Measurements from ENCODE around the gene RFK.

Gene RFK

DNA sequence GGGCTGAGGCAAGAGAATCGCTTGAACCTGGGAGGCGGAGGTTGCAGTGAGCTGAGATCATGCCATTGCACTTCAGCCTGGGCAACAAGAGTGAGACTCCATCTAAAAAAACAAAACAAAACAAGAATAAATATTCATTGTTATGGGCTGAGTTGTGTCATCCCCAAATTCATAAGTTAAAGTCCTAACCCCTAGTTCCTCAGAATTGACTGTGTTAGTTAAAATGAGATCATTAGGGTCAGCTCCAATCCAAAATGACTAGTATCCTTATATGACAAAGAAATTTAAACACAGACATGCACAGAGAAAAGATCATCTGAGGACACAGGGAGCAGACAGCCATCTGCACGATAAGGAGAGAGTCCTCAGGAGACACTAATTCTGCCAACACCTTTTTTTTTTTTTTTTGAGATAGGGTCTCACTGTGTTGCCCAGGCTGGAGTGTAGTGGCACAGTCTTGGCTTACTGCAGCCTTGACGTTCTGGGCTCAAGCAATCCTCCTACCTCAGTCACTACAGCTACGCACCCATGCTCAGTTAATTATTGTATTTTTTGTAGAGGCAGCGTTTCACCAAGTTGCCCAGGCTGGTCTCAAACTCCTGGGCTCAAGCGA lies 32.7 kb upstream of the RFK start:
- no peaks in the 10 kb centered on the region for H3K4me1 ChIP-seq (ENCODE audit: control insufficient read depth, insufficient read depth, low read length, poor library complexity, severe bottlenecking)
- DNase-seq: no peak

GRCh38 chr9:76425677-76426453 lies 31.6 kb upstream of the RFK start:
- Histone ChIP-seq H3K4me3 (ENCODE audit: insufficient read depth, low read depth, low read length, poor library complexity, severe bottlenecking) (no peak overlapping the region), H3K27ac (ENCODE audit: insufficient read depth, low read length, poor library complexity, severe bottlenecking) (no peak overlapping the region), H3K36me3 (ENCODE audit: control insufficient read depth, insufficient read depth, low read length) (no peaks in the 10 kb centered on the region), H3K9me3 (ENCODE audit: control insufficient read depth, low read length) (no peaks in the 10 kb centered on the region), H3K4me1 (ENCODE audit: control insufficient read depth, insufficient read depth, low read length, poor library complexity, severe bottlenecking) (no peaks in the 10 kb centered on the region), H3K27me3 (replicated peaks; ENCODE audit: control insufficient read depth, insufficient read depth, low read length, poor library complexity, severe bottlenecking) (no peaks in the 10 kb centered on the region)
- no peak for DNase-seq

More for the DNA sequence above, 32.7 kb upstream of the RFK start:
- no peaks in the 10 kb centered on the region for H3K9me3 ChIP-seq (ENCODE audit: control insufficient read depth, low read length)
- no peaks in the 10 kb centered on the region for H3K36me3 ChIP-seq (ENCODE audit: control insufficient read depth, insufficient read depth, low read length)
- no peak overlapping the region for H3K4me3 ChIP-seq (ENCODE audit: insufficient read depth, low read depth, low read length, poor library complexity, severe bottlenecking)
- H3K27ac ChIP-seq (ENCODE audit: insufficient read depth, low read length, poor library complexity, severe bottlenecking): no peak overlapping the region
- H3K27me3 ChIP-seq (replicated peaks; ENCODE audit: control insufficient read depth, insufficient read depth, low read length, poor library complexity, severe bottlenecking): no peaks in the 10 kb centered on the region

DNA sequence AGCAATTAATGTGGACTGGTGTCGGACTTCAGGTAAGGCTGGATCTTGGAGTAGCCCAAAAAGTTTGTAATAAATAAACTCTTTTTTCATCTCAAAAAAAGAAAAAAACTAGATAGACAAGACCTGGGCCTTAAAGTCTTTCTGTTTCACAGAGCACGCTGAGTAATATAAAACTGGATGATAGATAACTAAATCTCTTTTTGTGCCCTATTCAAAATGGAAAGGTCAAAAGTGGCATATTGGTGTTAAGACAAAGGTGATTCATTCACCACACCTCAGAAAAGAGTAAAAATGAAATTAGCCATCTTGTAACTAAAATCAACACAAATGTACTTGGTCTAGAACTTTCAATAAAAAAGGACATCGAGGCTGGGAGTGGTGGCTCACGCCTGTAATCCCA lies 30.3 kb upstream of the RFK start:
- Histone ChIP-seq H3K27me3 (replicated peaks; ENCODE audit: control insufficient read depth, insufficient read depth, low read length, poor library complexity, severe bottlenecking) (no peaks in the 10 kb centered on the region), H3K4me3 (ENCODE audit: insufficient read depth, low read depth, low read length, poor library complexity, severe bottlenecking) (no peak overlapping the region), H3K4me1 (ENCODE audit: control insufficient read depth, insufficient read depth, low read length, poor library complexity, severe bottlenecking) (no peaks in the 10 kb centered on the region), H3K9me3 (ENCODE audit: control insufficient read depth, low read length) (no peaks in the 10 kb centered on the region), H3K27ac (ENCODE audit: insufficient read depth, low read length, poor library complexity, severe bottlenecking) (no peak overlapping the region), H3K36me3 (ENCODE audit: control insufficient read depth, insufficient read depth, low read length) (no peaks in the 10 kb centered on the region)
- no peak for DNase-seq

DNA sequence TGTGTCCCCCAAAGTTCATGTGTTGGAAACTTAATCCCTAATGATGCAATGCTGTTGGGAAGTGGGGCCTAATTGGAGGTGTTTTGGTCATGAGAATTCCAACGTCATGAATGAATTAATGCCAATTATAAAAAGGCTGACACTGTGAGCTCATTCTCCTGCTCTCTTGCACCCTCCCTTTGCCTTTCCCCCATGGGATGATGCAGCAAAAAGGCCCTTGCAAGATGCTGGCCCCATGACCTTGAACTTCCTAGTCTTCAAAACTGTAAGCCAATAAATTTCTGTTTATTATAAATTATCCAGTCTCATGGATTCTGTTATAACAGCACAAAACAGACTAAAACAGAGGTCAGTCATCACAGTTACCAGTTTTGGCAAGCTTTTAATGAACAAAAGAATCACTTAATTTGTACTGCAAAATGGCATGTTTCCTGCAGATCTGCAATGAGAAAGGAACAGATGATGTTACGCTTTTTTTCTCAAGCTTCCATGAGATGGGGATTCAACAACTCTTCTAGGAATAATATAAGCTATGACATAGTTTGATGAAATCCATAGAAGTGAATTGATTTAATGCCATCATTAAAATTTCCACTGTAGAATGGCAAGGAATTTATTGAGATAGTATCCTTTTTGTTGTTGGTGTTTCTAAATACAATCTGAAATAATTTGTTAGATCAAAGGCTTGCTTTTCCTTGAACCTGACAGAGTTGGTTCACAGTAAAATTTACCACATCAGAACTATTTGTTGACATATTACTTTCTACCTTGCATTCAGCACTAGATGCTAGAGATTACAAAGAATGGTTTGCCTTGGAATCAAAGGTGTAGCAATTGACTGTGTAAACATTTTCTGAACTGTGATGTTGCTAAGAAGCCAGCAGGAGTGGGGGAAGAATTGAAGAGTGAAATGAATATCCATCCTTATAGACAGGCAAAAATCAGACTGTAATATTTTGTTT lies 29.3 kb upstream of the RFK start:
- Histone ChIP-seq H3K36me3 (ENCODE audit: control insufficient read depth, insufficient read depth, low read length) (no peaks in the 10 kb centered on the region), H3K4me1 (ENCODE audit: control insufficient read depth, insufficient read depth, low read length, poor library complexity, severe bottlenecking) (no peaks in the 10 kb centered on the region), H3K27ac (ENCODE audit: insufficient read depth, low read length, poor library complexity, severe bottlenecking) (no peak overlapping the region), H3K27me3 (replicated peaks; ENCODE audit: control insufficient read depth, insufficient read depth, low read length, poor library complexity, severe bottlenecking) (no peaks in the 10 kb centered on the region), H3K9me3 (ENCODE audit: control insufficient read depth, low read length) (no peaks in the 10 kb centered on the region), H3K4me3 (ENCODE audit: insufficient read depth, low read depth, low read length, poor library complexity, severe bottlenecking) (no peak overlapping the region)
- DNase-seq: no peak

DNA sequence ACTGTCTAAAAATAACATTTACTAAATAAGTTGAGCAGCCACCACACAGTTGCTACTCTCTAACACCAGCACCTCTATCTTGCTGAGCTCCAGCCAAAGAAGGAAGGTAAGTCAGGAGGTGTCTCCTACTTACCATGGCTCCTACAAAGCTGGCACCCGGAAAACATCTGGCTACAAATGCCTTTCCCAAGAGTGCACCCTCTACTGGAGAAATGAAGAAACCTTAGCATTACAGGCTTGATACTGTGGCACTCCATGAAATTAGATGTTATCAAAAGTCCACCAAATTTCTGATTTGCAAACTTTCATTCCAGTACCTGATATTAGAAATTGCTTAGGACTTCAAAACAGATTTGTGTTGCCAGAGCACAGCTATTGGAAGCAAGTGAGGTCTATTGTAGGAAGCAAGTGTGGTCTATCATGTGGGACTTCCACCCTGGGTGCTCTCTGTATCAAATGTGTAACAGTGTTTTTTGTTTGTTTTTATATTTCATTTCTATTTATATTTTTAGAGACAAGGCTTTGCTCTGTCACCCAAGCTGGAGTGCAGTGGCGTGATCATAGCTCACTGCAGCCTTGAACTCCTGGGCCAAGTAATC lies 25.7 kb upstream of the RFK start:
- Histone ChIP-seq H3K36me3 (ENCODE audit: control insufficient read depth, insufficient read depth, low read length) (no peaks in the 10 kb centered on the region), H3K27me3 (replicated peaks; ENCODE audit: control insufficient read depth, insufficient read depth, low read length, poor library complexity, severe bottlenecking) (no peaks in the 10 kb centered on the region), H3K4me3 (ENCODE audit: insufficient read depth, low read depth, low read length, poor library complexity, severe bottlenecking) (no peak overlapping the region), H3K9me3 (ENCODE audit: control insufficient read depth, low read length) (no peaks in the 10 kb centered on the region), H3K4me1 (ENCODE audit: control insufficient read depth, insufficient read depth, low read length, poor library complexity, severe bottlenecking) (no peaks in the 10 kb centered on the region), H3K27ac (ENCODE audit: insufficient read depth, low read length, poor library complexity, severe bottlenecking) (no peak overlapping the region)
- no peak for DNase-seq

- Histone ChIP-seq H3K4me3 (ENCODE audit: insufficient read depth, low read depth, low read length, poor library complexity, severe bottlenecking) (no peak overlapping the region), H3K36me3 (ENCODE audit: control insufficient read depth, insufficient read depth, low read length) (no peaks in the 10 kb centered on the region), H3K9me3 (ENCODE audit: control insufficient read depth, low read length) (no peaks in the 10 kb centered on the region), H3K4me1 (ENCODE audit: control insufficient read depth, insufficient read depth, low read length, poor library complexity, severe bottlenecking) (no peaks in the 10 kb centered on the region), H3K27me3 (replicated peaks; ENCODE audit: control insufficient read depth, insufficient read depth, low read length, poor library complexity, severe bottlenecking) (no peaks in the 10 kb centered on the region), H3K27ac (ENCODE audit: insufficient read depth, low read length, poor library complexity, severe bottlenecking) (no peak overlapping the region)
- DNase-seq: no peak
These were observed 23.2 kb upstream of the RFK start for GRCh38 chr9:76417394-76417793.

DNA sequence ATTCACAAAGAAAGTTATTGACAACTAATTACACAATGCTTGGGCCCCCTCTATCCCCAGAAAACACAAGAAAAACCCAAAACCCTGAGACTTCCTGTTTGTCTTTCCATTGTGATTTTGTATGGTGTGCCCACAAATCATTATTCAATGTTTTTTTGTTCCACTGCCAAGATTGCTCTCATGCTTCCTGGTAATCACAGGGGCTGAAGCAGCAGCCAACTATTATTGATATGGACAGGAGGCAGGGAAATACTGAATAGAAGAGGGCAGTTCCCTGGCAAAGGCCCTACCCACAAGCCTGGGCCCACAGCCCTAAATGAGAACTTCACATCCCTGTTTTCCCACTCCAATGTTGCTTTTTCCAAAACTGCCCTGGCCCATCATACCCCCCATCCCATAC lies 21.5 kb upstream of the RFK start:
- Histone ChIP-seq H3K9me3 (ENCODE audit: control insufficient read depth, low read length) (no peaks in the 10 kb centered on the region), H3K4me1 (ENCODE audit: control insufficient read depth, insufficient read depth, low read length, poor library complexity, severe bottlenecking) (no peaks in the 10 kb centered on the region), H3K36me3 (ENCODE audit: control insufficient read depth, insufficient read depth, low read length) (no peaks in the 10 kb centered on the region), H3K4me3 (ENCODE audit: insufficient read depth, low read depth, low read length, poor library complexity, severe bottlenecking) (no peak overlapping the region), H3K27ac (ENCODE audit: insufficient read depth, low read length, poor library complexity, severe bottlenecking) (no peak overlapping the region), H3K27me3 (replicated peaks; ENCODE audit: control insufficient read depth, insufficient read depth, low read length, poor library complexity, severe bottlenecking) (no peaks in the 10 kb centered on the region)
- DNase-seq: no peak

GRCh38 chr9:76415154-76415553 lies 20.9 kb upstream of the RFK start:
- H3K9me3 ChIP-seq (ENCODE audit: control insufficient read depth, low read length): no peaks in the 10 kb centered on the region
- H3K4me3 ChIP-seq (ENCODE audit: insufficient read depth, low read depth, low read length, poor library complexity, severe bottlenecking): no peak overlapping the region
- no peak overlapping the region for H3K27ac ChIP-seq (ENCODE audit: insufficient read depth, low read length, poor library complexity, severe bottlenecking)
- H3K27me3 ChIP-seq (replicated peaks; ENCODE audit: control insufficient read depth, insufficient read depth, low read length, poor library complexity, severe bottlenecking): no peaks in the 10 kb centered on the region
- H3K36me3 ChIP-seq (ENCODE audit: control insufficient read depth, insufficient read depth, low read length): no peaks in the 10 kb centered on the region
- DNase-seq: no peak
- H3K4me1 ChIP-seq (ENCODE audit: control insufficient read depth, insufficient read depth, low read length, poor library complexity, severe bottlenecking): no peaks in the 10 kb centered on the region

GRCh38 chr9:76414661-76415060 lies 20.4 kb upstream of the RFK start:
- no peak overlapping the region for H3K4me3 ChIP-seq (ENCODE audit: insufficient read depth, low read depth, low read length, poor library complexity, severe bottlenecking)
- DNase-seq: no peak
- no peak overlapping the region for H3K27ac ChIP-seq (ENCODE audit: insufficient read depth, low read length, poor library complexity, severe bottlenecking)
- no peaks in the 10 kb centered on the region for H3K9me3 ChIP-seq (ENCODE audit: control insufficient read depth, low read length)
- H3K4me1 ChIP-seq (ENCODE audit: control insufficient read depth, insufficient read depth, low read length, poor library complexity, severe bottlenecking): no peaks in the 10 kb centered on the region
- H3K27me3 ChIP-seq (replicated peaks; ENCODE audit: control insufficient read depth, insufficient read depth, low read length, poor library complexity, severe bottlenecking): no peaks in the 10 kb centered on the region
- H3K36me3 ChIP-seq (ENCODE audit: control insufficient read depth, insufficient read depth, low read length): no peaks in the 10 kb centered on the region
